Measurements from ENCODE around the gene CIDEB.

Gene CIDEB

DNA sequence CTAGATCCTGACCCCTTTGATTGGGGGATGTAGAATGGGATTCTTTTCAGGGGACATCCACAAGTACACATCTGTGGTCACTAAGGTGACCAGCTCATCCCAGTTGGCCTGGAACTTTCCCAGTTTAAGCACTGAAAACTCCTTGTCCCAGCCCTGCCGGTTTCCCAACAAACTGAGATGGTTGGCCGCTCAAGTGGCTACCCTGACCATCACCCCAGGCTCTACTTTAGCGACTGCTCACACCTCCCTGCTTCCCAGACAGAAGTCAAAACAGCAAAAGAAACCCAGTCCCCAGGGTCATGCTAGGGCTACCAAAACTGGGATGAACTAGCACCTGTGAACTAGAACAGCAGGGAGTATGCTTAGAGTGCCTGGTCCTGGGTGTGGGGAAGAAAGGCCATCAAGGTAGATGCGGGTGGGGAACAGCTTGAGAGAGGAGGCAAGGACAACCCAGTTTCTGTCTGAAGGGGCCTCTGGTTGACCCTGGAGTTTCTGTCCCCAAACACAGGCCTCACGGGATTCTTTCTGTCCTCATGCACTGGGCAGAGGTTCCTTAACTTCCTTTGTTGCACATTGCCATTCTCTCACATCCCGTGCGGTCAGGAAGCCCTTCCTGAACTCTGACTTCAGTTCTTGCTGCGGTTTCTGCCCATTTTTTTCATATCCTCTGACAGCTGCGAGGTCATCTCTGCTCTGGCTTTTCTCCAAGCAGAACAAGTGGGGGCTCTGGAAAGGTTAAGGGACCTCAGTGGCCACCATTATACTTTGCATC is 5.1 kb upstream of the CIDEB start:
- H3K4me3 ChIP-seq (ENCODE audit: control insufficient read depth, low read depth, low read length): no peak overlapping the region
- TF ChIP-seq, protein P1, sequence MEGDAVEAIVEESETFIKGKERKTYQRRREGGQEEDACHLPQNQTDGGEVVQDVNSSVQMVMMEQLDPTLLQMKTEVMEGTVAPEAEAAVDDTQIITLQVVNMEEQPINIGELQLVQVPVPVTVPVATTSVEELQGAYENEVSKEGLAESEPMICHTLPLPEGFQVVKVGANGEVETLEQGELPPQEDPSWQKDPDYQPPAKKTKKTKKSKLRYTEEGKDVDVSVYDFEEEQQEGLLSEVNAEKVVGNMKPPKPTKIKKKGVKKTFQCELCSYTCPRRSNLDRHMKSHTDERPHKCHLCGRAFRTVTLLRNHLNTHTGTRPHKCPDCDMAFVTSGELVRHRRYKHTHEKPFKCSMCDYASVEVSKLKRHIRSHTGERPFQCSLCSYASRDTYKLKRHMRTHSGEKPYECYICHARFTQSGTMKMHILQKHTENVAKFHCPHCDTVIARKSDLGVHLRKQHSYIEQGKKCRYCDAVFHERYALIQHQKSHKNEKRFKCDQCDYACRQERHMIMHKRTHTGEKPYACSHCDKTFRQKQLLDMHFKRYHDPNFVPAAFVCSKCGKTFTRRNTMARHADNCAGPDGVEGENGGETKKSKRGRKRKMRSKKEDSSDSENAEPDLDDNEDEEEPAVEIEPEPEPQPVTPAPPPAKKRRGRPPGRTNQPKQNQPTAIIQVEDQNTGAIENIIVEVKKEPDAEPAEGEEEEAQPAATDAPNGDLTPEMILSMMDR (conservative IDR thresholded peaks at IDR 0.05; ENCODE audit: control insufficient read depth, insufficient read depth, low read depth, low read length): no peak
- no peak for DNase-seq (ENCODE audit: low read depth)

- no peak overlapping the region for H3K4me3 ChIP-seq (ENCODE audit: control insufficient read depth, low read depth, low read length)
- peak; percentile 36 for DNase-seq (ENCODE audit: low read depth)
- TF ChIP-seq, protein P1 (conservative IDR thresholded peaks at IDR 0.05; ENCODE audit: control insufficient read depth, insufficient read depth, low read depth, low read length): no peak
These were observed 4.2 kb upstream of the CIDEB start for GRCh38 chr14:24311837-24312615.

GRCh38 chr14:24310646-24311604 is 3.1 kb upstream of the CIDEB start, which contains the start of gene LTB4R:
Gene LTB4R (plus strand): TSS chr14:24311502. CDS start chr14:24315652, 4,150 bp downstream.
- TF ChIP-seq, protein P1 (conservative IDR thresholded peaks at IDR 0.05; ENCODE audit: control insufficient read depth, insufficient read depth, low read depth, low read length): no peak
- H3K4me3 ChIP-seq (ENCODE audit: control insufficient read depth, low read depth, low read length): peak within 1 kb of the TSS; percentile 15
- DNase-seq (ENCODE audit: low read depth): peak; percentile 69

GRCh38 chr14:24310265-24310645 is 2.5 kb upstream of the CIDEB start:
- no peak overlapping the region for H3K4me3 ChIP-seq (ENCODE audit: control insufficient read depth, low read depth, low read length)
- TF ChIP-seq, protein P1 (conservative IDR thresholded peaks at IDR 0.05; ENCODE audit: control insufficient read depth, insufficient read depth, low read depth, low read length): no peak

DNA sequence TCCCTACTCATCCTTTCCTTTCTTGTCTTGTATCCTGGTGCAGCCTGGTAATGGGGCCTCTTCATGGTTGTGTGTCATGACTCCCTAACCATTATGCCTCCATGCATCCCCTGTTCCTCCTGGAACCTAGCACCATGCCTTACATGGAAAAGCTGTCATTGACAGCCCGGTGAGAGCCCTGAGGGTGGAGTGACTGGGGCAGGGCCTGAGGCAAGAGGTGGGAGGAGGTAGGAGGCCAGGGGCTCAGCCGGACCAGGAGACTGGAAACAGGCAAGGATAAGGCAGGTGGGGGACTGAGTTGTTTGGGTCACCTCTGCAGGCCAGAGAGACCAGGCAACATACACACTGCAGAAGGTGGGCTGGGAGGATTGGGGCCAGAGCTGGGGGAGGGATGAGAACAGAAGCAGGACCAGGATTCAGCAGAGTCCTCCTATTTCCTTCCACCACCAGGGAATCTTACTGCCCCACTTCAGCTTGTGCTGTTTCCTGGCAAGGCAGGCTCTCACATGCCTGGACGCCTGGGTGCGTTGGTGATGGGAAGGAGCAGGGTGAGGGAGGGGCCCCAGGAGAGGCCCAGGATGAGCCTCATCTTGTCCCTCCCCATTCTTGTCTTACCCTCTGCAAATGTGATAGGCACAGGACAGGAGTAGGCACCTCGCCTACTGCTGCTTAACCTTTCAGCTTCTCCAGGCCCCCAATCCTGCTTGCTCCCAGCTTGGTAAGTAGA is 1.9 kb upstream of the CIDEB start, which contains the start of gene LTB4R2:
LTB4R2 (plus strand) TSS at position 603 of the 727 bp plus-strand sequence. CDS start 525 bp downstream, outside the sequence.
- DNase-seq (ENCODE audit: low read depth): no peak
- H3K4me3 ChIP-seq (ENCODE audit: control insufficient read depth, low read depth, low read length): peak within 1 kb of the TSS; percentile 15
- TF ChIP-seq, protein P1 (conservative IDR thresholded peaks at IDR 0.05; ENCODE audit: control insufficient read depth, insufficient read depth, low read depth, low read length): no peak

More at GRCh38 chr14:24310265-24310645, 2.5 kb upstream of the CIDEB start:
- no peak for DNase-seq (ENCODE audit: low read depth)

Data from fibroblast of mammary gland (primary cell).